SU-DHL-6 (cell line): ENCODE data around the gene RAB11FIP2.

Experiments
- CTCF ChIP-seq: fragments of 200-600 bp; sonication (generic); IDR thresholded peaks from one replicate; pipeline ENCODE4 v1.5.1; 2017; ENCODE audit warnings: antibody characterized with exemption, mild to moderate bottlenecking, low read length, moderate library complexity; ENCODE audit not compliant: insufficient read depth, poor library complexity, severe bottlenecking
- EZH2phosphoT487 ChIP-seq: fragments of 200-600 bp; sonication (generic), shearing (Covaris generic); conservative IDR thresholded peaks from 2 replicates; pipeline ENCODE4 v1.6.1; 2018; ENCODE audit warnings: mild to moderate bottlenecking, antibody characterized with exemption, low read length, moderate library complexity, mixed read lengths

GRCh38 chr10:118007773-118008172 lies 39.0 kb downstream of the RAB11FIP2 start:
- no peak for TF ChIP-seq CTCF
- no peak for TF ChIP-seq EZH2phosphoT487
